ENCODE data around the gene CHKA. TPM values are rescaled to one million over a fixed set of nuclear protein-coding genes. Genes with fewer than 3 reads are reported as not detected.
A peak's percentile ranks its signal among the peaks of the same experiment; 100 is the strongest.

The CHKA gene
- total and polyA plus RNA-seq, 4 donors = 8.2 to 19.9 (median 12.1) TPM

DNA sequence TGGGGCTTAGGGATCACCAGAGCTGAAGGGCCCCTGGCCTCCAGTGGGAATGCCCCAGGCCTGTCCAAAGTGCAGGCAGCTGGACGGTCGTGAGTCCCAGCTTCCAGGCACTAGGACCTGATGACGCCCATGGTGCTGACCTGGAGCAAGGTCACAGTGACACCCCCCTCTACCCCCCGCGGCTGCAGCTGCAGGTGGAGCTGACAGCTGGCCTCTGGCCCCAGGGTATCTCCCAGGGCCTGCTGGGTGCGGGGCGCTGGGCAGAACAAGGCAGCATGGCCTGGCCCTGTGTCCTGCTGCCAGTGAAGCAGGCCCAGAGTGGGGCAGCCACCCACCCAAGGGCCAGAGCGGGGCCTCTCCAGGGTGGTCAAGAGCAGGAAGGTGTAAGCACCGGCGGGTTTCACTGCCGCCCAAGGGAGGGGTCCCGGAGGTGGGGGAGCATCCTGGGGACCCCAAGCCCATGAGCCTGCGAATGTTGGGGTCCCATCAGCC is 82.9 kb downstream of the CHKA start:
- Histone ChIP-seq H3K27ac (ENCODE audit: low read depth in 1 of 2, low read length in 2 of 2) (peak overlapping the region; percentile 14 to 72), H3K36me3 (ENCODE audit: control insufficient read depth in 1 of 2, insufficient read depth in 2 of 2, low read length in 1 of 2) (no peaks in the 10 kb centered on the region), H3K9me3 (ENCODE audit: control insufficient read depth, low read length) (no peaks in the 10 kb centered on the region), H3K4me1 (ENCODE audit: control insufficient read depth in 1 of 2, insufficient read depth in 2 of 2, low read length in 2 of 2) (no peaks in the 10 kb centered on the region), H3K27me3 (ENCODE audit: control insufficient read depth in 1 of 2, insufficient read depth in 2 of 2, low read length in 1 of 2) (no peaks in the 10 kb centered on the region), H3K4me3 (ENCODE audit: low read length in 2 of 2) (peak overlapping the region in 1 of 2 donors; percentile 27)
- ATAC-seq (ENCODE audit: low FRiP score) (no peak), DNase-seq (peak in 1 of 2 donors; percentile 56)
- intact Hi-C loops (cut with DNase I) = no loop called here
- WGBS, 2 donors = 17 to 21% methylated on average over 13 of the region's 13 CpGs

DNA sequence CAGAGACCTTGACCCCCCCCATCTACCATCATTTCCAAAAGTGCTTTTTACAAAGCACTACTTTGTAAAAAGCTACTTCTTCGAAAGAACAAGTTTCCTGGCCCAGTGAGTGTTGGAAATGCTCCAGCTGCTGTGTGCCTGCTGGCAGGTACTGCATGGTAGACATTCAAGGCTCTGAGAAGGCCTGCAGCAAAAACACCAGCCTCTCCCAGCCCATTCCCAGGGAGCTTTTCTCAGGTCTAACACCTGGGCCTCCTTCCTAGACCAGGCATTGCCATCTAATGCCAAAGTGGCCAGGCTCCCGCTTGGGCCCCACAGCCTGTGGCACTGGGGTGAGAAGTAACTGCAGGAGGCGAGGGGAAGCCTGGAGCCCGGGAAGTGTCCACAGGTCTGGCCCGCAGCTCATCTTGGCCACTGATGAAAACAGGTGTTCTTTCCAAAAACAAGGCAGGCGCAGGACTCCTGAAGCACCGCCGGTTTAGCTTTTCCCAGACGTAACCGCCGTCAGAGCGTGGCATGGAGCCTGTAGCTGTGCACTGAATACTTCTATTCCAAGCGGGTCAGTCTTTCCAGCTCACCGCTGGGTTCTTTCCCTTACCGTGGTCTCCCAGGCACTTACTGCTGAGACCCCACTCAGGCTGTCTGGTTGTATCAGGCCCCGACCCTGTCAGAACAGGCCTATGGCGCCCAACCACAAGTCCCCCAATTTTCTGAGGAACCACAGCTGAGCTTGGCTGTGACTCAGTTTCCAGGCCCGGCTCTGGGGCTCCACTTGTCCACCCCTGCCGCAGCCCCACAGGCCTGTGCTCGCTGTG is 83.6 kb downstream of the CHKA start:
- Histone ChIP-seq H3K27ac (ENCODE audit: low read depth in 1 of 2, low read length in 2 of 2) (peak overlapping the region in 1 of 2 donors; percentile 72), H3K4me1 (ENCODE audit: control insufficient read depth in 1 of 2, insufficient read depth in 2 of 2, low read length in 2 of 2) (no peaks in the 10 kb centered on the region), H3K27me3 (ENCODE audit: control insufficient read depth in 1 of 2, insufficient read depth in 2 of 2, low read length in 1 of 2) (no peaks in the 10 kb centered on the region), H3K9me3 (ENCODE audit: control insufficient read depth, low read length) (no peaks in the 10 kb centered on the region), H3K4me3 (ENCODE audit: low read length in 2 of 2) (no peak overlapping the region), H3K36me3 (ENCODE audit: control insufficient read depth in 1 of 2, insufficient read depth in 2 of 2, low read length in 1 of 2) (no peaks in the 10 kb centered on the region)
- intact Hi-C loops (cut with DNase I) = no loop called here
- DNase-seq (peak in 1 of 2 donors; percentile 51), ATAC-seq (ENCODE audit: low FRiP score) (no peak)
- WGBS, 2 donors = 74 to 80% methylated on average over 20 of the region's 20 CpGs

DNA sequence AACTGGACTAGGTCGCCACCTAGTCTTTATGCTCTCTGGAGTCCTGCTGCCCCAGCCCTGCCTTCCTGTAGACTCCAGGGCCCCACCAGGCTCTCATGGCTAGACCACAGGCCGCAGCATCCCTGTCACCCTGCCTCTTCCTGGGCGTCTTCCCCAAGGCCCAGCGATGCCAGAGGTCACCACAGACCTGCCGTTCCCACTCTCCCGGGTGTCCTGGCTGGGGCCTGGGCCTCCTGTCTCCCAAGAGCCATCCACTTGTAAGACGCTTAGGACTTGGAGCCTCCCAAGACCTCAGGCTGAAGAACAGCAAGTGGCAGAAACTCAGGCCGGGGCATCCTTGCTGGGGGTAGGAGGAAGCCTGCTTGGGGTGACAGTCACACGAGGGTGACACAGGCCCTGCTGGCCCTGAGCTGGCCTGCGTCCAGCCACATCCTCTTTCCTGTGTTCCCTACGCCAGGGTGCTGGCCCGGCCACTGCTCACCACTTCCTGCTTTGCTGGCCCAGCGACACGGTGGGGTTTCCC is 84.4 kb downstream of the CHKA start:
- no peaks in the 10 kb centered on the region for H3K4me1 ChIP-seq (ENCODE audit: control insufficient read depth in 1 of 2, insufficient read depth in 2 of 2, low read length in 2 of 2)
- DNase-seq (peak in 1 of 2 donors; percentile 89), ATAC-seq (ENCODE audit: low FRiP score) (no peak)
- no peaks in the 10 kb centered on the region for H3K27me3 ChIP-seq (ENCODE audit: control insufficient read depth in 1 of 2, insufficient read depth in 2 of 2, low read length in 1 of 2)
- no peaks in the 10 kb centered on the region for H3K9me3 ChIP-seq (ENCODE audit: control insufficient read depth, low read length)
- no peaks in the 10 kb centered on the region for H3K36me3 ChIP-seq (ENCODE audit: control insufficient read depth in 1 of 2, insufficient read depth in 2 of 2, low read length in 1 of 2)
- H3K27ac ChIP-seq (ENCODE audit: low read depth in 1 of 2, low read length in 2 of 2) = no peak overlapping the region
- intact Hi-C loops (cut with DNase I) = no loop called here
- no peak overlapping the region for H3K4me3 ChIP-seq (ENCODE audit: low read length in 2 of 2)
- 69 to 71% methylated on average over 14 of the region's 14 CpGs for WGBS, 2 donors

DNA sequence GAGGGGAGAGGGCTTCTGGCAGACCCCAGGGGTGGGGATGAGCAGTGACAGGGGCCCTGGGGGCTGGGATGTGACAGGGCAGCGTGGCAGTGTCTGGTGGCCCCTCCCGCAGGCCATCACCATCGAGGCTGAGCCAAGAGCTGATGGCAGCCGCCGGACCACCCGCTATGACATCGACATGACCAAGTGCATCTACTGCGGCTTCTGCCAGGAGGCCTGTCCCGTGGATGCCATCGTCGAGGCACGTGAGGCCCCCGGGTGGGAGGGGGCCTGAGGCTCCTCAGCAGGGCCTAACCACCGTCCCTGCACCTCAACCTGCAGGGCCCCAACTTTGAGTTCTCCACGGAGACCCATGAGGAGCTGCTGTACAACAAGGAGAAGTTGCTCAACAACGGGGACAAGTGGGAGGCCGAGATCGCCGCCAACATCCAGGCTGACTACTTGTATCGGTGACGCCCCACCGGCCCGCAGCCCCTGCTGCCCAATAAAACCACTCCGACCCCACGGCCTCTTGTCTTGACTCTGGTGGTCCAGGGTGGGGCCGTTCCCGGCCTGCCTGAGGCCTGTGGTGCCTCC is 85.0 kb downstream of the CHKA start:
- intact Hi-C loops (cut with DNase I) = no loop called here
- 84 to 85% methylated on average over 25 to 27 of the region's 27 CpGs for WGBS, 2 donors
- no peaks in the 10 kb centered on the region for H3K4me1 ChIP-seq (ENCODE audit: control insufficient read depth in 1 of 2, insufficient read depth in 2 of 2, low read length in 2 of 2)

DNA sequence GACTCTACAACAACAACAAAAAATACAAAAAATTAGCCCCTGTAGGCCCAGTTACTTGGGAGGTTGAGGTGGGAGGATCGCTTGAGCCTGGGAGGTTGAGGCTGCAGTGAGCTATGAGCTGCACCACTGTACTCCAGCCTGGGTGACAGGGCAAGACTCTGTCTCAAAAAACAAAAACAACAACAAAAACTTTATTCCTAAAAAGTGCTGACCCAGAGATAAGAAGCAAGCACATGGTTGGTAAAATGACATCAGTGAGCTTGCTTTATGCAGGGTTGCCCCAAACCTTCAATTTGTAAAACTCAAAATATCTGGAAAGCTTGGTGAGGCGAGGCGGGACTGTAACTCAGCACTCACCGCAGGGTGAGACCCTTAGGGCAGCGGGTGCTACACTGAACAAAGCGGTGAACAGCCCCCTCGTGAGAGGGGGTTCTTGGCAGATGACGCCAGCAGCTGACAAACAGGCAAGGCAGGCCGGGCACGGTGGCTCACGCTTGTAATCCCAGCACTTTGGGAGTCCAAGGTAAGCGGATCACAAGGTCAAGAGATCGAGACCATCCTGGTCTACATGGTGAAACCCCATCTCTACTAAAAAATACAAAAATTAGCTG is 85.8 kb downstream of the CHKA start:
- no peak overlapping the region for H3K4me3 ChIP-seq (ENCODE audit: low read length in 2 of 2)
- intact Hi-C loops (cut with DNase I) = no loop called here
- ATAC-seq (ENCODE audit: low FRiP score) (no peak), DNase-seq (no peak)
- no peaks in the 10 kb centered on the region for H3K4me1 ChIP-seq (ENCODE audit: control insufficient read depth in 1 of 2, insufficient read depth in 2 of 2, low read length in 2 of 2)
- no peaks in the 10 kb centered on the region for H3K9me3 ChIP-seq (ENCODE audit: control insufficient read depth, low read length)
- no peak overlapping the region for H3K27ac ChIP-seq (ENCODE audit: low read depth in 1 of 2, low read length in 2 of 2)
- WGBS, 2 donors = 85 to 89% methylated on average over 13 of the region's 13 CpGs
- no peaks in the 10 kb centered on the region for H3K27me3 ChIP-seq (ENCODE audit: control insufficient read depth in 1 of 2, insufficient read depth in 2 of 2, low read length in 1 of 2)
- no peaks in the 10 kb centered on the region for H3K36me3 ChIP-seq (ENCODE audit: control insufficient read depth in 1 of 2, insufficient read depth in 2 of 2, low read length in 1 of 2)

More for the DNA sequence above, 85.0 kb downstream of the CHKA start:
- Histone ChIP-seq H3K4me3 (ENCODE audit: low read length in 2 of 2) (no peak overlapping the region), H3K27ac (ENCODE audit: low read depth in 1 of 2, low read length in 2 of 2) (no peak overlapping the region), H3K27me3 (ENCODE audit: control insufficient read depth in 1 of 2, insufficient read depth in 2 of 2, low read length in 1 of 2) (no peaks in the 10 kb centered on the region), H3K9me3 (ENCODE audit: control insufficient read depth, low read length) (no peaks in the 10 kb centered on the region), H3K36me3 (ENCODE audit: control insufficient read depth in 1 of 2, insufficient read depth in 2 of 2, low read length in 1 of 2) (no peaks in the 10 kb centered on the region)
- DNase-seq = no peak
- ATAC-seq (ENCODE audit: low FRiP score) = no peak

DNA sequence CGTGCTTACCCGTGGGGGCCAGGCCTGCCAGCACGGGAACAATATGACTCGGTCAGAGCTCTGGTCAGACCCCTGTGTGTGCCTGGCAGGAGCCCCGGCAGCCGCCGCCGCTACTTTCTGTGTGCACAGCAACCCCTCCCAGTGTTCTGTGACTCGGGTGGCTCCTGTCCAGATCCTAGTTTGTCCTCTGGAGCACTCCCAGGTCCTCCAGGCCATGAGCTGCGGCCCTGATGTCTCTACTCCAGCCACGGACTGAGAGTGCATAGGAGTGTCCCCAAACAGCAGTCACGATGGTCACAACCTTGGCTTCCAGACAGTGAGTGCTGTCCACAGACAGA is 87.5 kb downstream of the CHKA start:
- no peaks in the 10 kb centered on the region for H3K9me3 ChIP-seq (ENCODE audit: control insufficient read depth, low read length)
- ATAC-seq (ENCODE audit: low FRiP score) = no peak
- H3K4me3 ChIP-seq (ENCODE audit: low read length in 2 of 2) = no peak overlapping the region
- H3K4me1 ChIP-seq (ENCODE audit: control insufficient read depth in 1 of 2, insufficient read depth in 2 of 2, low read length in 2 of 2) = no peaks in the 10 kb centered on the region
- no peaks in the 10 kb centered on the region for H3K36me3 ChIP-seq (ENCODE audit: control insufficient read depth in 1 of 2, insufficient read depth in 2 of 2, low read length in 1 of 2)
- H3K27me3 ChIP-seq (ENCODE audit: control insufficient read depth in 1 of 2, insufficient read depth in 2 of 2, low read length in 1 of 2) = no peaks in the 10 kb centered on the region
- WGBS, 2 donors = 76 to 77% methylated on average over 12 of the region's 12 CpGs
- no peak for DNase-seq
- intact Hi-C loops (cut with DNase I) = no loop called here
- H3K27ac ChIP-seq (ENCODE audit: low read depth in 1 of 2, low read length in 2 of 2) = no peak overlapping the region

DNA sequence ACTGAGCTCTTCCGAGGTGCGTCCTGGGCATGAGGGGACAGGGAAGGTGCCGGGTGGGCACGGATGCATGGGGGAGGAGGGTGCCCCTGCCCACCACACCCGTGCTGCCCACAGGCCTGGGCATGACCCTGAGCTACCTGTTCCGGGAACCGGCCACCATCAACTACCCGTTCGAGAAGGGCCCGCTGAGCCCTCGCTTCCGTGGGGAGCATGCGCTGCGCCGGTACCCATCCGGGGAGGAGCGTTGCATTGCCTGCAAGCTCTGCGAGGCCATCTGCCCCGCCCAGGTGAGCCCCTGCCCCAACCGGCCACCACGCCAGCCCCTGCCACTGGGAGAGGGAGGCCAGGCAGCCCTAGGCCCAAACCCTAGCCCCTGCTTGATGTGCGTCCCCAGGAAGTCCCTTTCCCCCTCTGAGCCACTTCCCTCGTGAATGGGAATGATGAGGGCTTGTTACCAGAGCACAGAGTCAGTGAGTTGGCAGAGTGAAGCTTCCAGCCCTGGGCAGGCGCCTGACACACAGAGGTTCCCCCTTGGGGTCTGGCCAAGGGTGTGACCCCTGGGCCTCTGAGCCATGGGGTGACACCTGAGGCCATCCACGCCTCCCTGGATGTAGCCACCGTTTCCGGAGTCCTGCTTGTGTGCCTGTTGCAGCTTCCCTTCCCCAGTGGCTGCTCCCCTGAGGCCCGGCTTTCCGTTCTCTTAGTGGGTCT is 88.0 kb downstream of the CHKA start:
- WGBS, 2 donors = 91 to 94% methylated on average over 29 of the region's 29 CpGs
- Histone ChIP-seq H3K27ac (ENCODE audit: low read depth in 1 of 2, low read length in 2 of 2) (no peak overlapping the region), H3K36me3 (ENCODE audit: control insufficient read depth in 1 of 2, insufficient read depth in 2 of 2, low read length in 1 of 2) (no peaks in the 10 kb centered on the region), H3K4me3 (ENCODE audit: low read length in 2 of 2) (no peak overlapping the region), H3K4me1 (ENCODE audit: control insufficient read depth in 1 of 2, insufficient read depth in 2 of 2, low read length in 2 of 2) (no peaks in the 10 kb centered on the region), H3K9me3 (ENCODE audit: control insufficient read depth, low read length) (no peaks in the 10 kb centered on the region), H3K27me3 (ENCODE audit: control insufficient read depth in 1 of 2, insufficient read depth in 2 of 2, low read length in 1 of 2) (no peaks in the 10 kb centered on the region)
- ATAC-seq (ENCODE audit: low FRiP score) (no peak), DNase-seq (no peak)
- intact Hi-C loops (cut with DNase I) = no loop called here

DNA sequence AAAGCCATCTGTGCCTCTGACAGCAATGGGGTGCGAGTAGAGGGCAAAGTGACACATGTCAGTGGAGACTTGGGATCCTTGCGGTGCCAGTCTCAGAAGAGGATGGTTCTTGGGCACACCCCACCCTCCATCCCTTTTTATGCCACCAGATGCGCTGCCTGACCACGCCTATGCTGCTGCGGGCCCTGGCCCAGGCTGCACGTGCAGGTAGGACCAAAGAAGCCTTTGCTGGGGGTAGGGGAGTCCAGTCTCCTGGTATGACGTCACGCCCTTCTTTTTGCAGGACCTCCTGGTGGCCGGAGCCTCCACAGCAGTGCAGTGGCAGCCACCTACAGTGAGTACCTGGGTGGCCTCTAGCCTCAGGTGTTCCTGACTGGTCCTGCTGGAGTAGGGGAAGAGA is 89.2 kb downstream of the CHKA start:
- H3K4me1 ChIP-seq (ENCODE audit: control insufficient read depth in 1 of 2, insufficient read depth in 2 of 2, low read length in 2 of 2) = no peaks in the 10 kb centered on the region
- no peak for ATAC-seq (ENCODE audit: low FRiP score)
- DNase-seq = no peak
- H3K4me3 ChIP-seq (ENCODE audit: low read length in 2 of 2) = no peak overlapping the region
- intact Hi-C loops (cut with DNase I) = no loop called here
- H3K36me3 ChIP-seq (ENCODE audit: control insufficient read depth in 1 of 2, insufficient read depth in 2 of 2, low read length in 1 of 2) = no peaks in the 10 kb centered on the region
- H3K27ac ChIP-seq (ENCODE audit: low read depth in 1 of 2, low read length in 2 of 2) = no peak overlapping the region
- 77 to 79% methylated on average over 9 of the region's 9 CpGs for WGBS, 2 donors
- no peaks in the 10 kb centered on the region for H3K27me3 ChIP-seq (ENCODE audit: control insufficient read depth in 1 of 2, insufficient read depth in 2 of 2, low read length in 1 of 2)
- H3K9me3 ChIP-seq (ENCODE audit: control insufficient read depth, low read length) = no peaks in the 10 kb centered on the region

Measured in aorta (tissue), 5 donors.